ENCODE data around the gene FCRLA.

The FCRLA gene

GRCh38 chr1:161707503-161707902 is 474 bp downstream of the FCRLA start:
- TF ChIP-seq CTCF (conservative IDR thresholded peaks at IDR 0.05) = no peak
- no peak overlapping the region for H3K27ac ChIP-seq

- no peak for TF ChIP-seq CTCF (conservative IDR thresholded peaks at IDR 0.05)
- no peak overlapping the region for H3K27ac ChIP-seq
Measured at GRCh38 chr1:161709373-161709772, 2.3 kb downstream of the FCRLA start.

- no peak for TF ChIP-seq CTCF (conservative IDR thresholded peaks at IDR 0.05)
- H3K27ac ChIP-seq = no peak overlapping the region
Measured at GRCh38 chr1:161710560-161710959, 3.5 kb downstream of the FCRLA start.

- no peak for TF ChIP-seq CTCF (conservative IDR thresholded peaks at IDR 0.05)
- H3K27ac ChIP-seq = no peak overlapping the region
Measured at GRCh38 chr1:161718559-161719324, 11.7 kb downstream of the FCRLA start.

GRCh38 chr1:161719325-161719611 is 12.2 kb downstream of the FCRLA start:
- H3K27ac ChIP-seq = no peak overlapping the region
- no peak for TF ChIP-seq CTCF (conservative IDR thresholded peaks at IDR 0.05)

- no peak overlapping the region for H3K27ac ChIP-seq
- no peak for TF ChIP-seq CTCF (conservative IDR thresholded peaks at IDR 0.05)
Measured at GRCh38 chr1:161720422-161720821, 13.4 kb downstream of the FCRLA start.

- no peak for TF ChIP-seq CTCF (conservative IDR thresholded peaks at IDR 0.05)
- H3K27ac ChIP-seq = no peak within 1 kb of the TSS
Measured at GRCh38 chr1:161720956-161721737, 14.1 kb downstream of the FCRLA start, which contains the start of gene FCRLB. Gene FCRLB (plus strand): TSS chr1:161721544. CDS start chr1:161722673, 1,129 bp downstream.
